ENCODE results near the gene RBM34.

GRCh38 chr1:235122348-235122747, 38.7 kb downstream of the RBM34 start:
- TF ChIP-seq SUZ12 (IDR thresholded peaks at IDR 0.05; ENCODE audit: extremely low read depth, insufficient read depth, insufficient read length) (no peak), YY1 (IDR thresholded peaks at IDR 0.05; ENCODE audit: insufficient read depth, insufficient read length) (no peak)

Measured in NT2/D1 (cell line).